Keratinocyte (primary cell): ENCODE measurements around the gene KHDC4. TPM values are rescaled to one million over a fixed set of nuclear protein-coding genes. Genes with fewer than 3 reads are reported as not detected.

Experiments used
- DNase-seq: peaks from one replicate; pipeline ENCODE4 v3.0.0-alpha.2; 2011; ENCODE audit warnings: low read depth, missing footprints, low spot score
- FAIRE-seq: peaks from 2 replicates; lab custom pipeline; 2011; peaks lifted over from hg19 to GRCh38; lab: Jason Lieb, UNC
- H2AFZ ChIP-seq: 2 replicates; pipeline ENCODE4 v1.6.0; 2012; ENCODE audit warnings: low read length, control low read depth, inconsistent platforms; ENCODE audit not compliant: control insufficient read depth
- H3K27ac ChIP-seq: 2 replicates; pipeline ENCODE4 v1.5.1; 2011; ENCODE audit warnings: low read length; ENCODE audit not compliant: control insufficient read depth, insufficient read depth
- H3K27me3 ChIP-seq: 3 replicates; pipeline ENCODE4 v1.6.0; 2011; ENCODE audit warnings: low read length; ENCODE audit not compliant: control insufficient read depth, insufficient read depth; ENCODE audit errors: extremely low read depth
- H3K36me3 ChIP-seq, 2 experiments: 2 replicates in 1 of 2; 3 replicates in 1 of 2; pipeline ENCODE4 v1.5.1; 2011; ENCODE audit warnings: low read length in 2 of 2, mild to moderate bottlenecking in 1 of 2; ENCODE audit not compliant: control insufficient read depth in 2 of 2, insufficient read depth in 2 of 2; ENCODE audit errors: extremely low read depth in 1 of 2
- H3K4me1 ChIP-seq: 3 replicates; pipeline ENCODE4 v1.5.1; 2011; ENCODE audit warnings: low read length; ENCODE audit not compliant: control insufficient read depth, insufficient read depth; ENCODE audit errors: extremely low read depth
- H3K4me2 ChIP-seq: 3 replicates; pipeline ENCODE4 v1.6.0; 2011; ENCODE audit warnings: low read depth, low read length; ENCODE audit not compliant: control insufficient read depth, insufficient read depth; ENCODE audit errors: extremely low read depth
- H3K4me3 ChIP-seq, 3 experiments: fragments of 200-600 bp in 1 of 3; sonication (generic) in 1 of 3; 2 replicates in 2 of 3; 3 replicates in 1 of 3; pipeline ENCODE4 v1.5.1; 2011 to 2016; ENCODE audit warnings: low read length in 3 of 3, mild to moderate bottlenecking in 3 of 3, control low read depth in 2 of 3, inconsistent platforms in 1 of 3, low read depth in 1 of 3, mixed read lengths in 1 of 3, mixed run types in 1 of 3, moderate library complexity in 1 of 3; ENCODE audit not compliant: control insufficient read depth in 2 of 3, insufficient read depth in 2 of 3; ENCODE audit errors: extremely low read depth in 1 of 3
- H3K79me2 ChIP-seq: 2 replicates; pipeline ENCODE4 v1.6.0; 2012; ENCODE audit warnings: low read length; ENCODE audit not compliant: control insufficient read depth, insufficient read depth
- H3K9ac ChIP-seq: 3 replicates; pipeline ENCODE4 v1.6.0; 2011; ENCODE audit warnings: low read length; ENCODE audit not compliant: control insufficient read depth, insufficient read depth; ENCODE audit errors: extremely low read depth
- H3K9me1 ChIP-seq: 3 replicates; pipeline ENCODE4 v1.6.0; 2011; ENCODE audit warnings: low read length; ENCODE audit not compliant: control insufficient read depth, insufficient read depth; ENCODE audit errors: extremely low read depth
- H3K9me3 ChIP-seq: 2 replicates; pipeline ENCODE4 v1.5.1; 2012; ENCODE audit warnings: low read depth, low read length; ENCODE audit not compliant: control insufficient read depth
- H4K20me1 ChIP-seq: 3 replicates; pipeline ENCODE4 v1.6.0; 2011; ENCODE audit warnings: low read length; ENCODE audit not compliant: control insufficient read depth, insufficient read depth; ENCODE audit errors: extremely low read depth
- EZH2 ChIP-seq: IDR thresholded peaks from one replicate; pipeline ENCODE4 v1.6.1; 2012; ENCODE audit warnings: inconsistent platforms, mild to moderate bottlenecking, low read length, moderate library complexity
- dilution Hi-C: fragments of 300-500 bp; cut with MboI; formaldehyde crosslinking; loops from one replicate; pipeline ENCODE4 v1.7.0; 2020; ENCODE audit warnings: low sequenced_read_pairs; ENCODE audit not compliant: extremely low pct_ligation_motif_present
- polyA plus RNA-seq, 5 experiments: library from polyadenylated mRNA; depleted of rRNA in 3 of 5; stranded (reverse) in 3 of 5; stranded (forward) in 1 of 5; unstranded in 1 of 5; fragments of >200 nt; gene quantifications; 1 replicate in 1 of 5; 2 replicates in 3 of 5; 3 replicates in 1 of 5; pipeline versions ENCODE4 v1.2.1 to v1.2.3, GENCODE V29; 2011 to 2012; ENCODE audit warnings: missing spikeins in 2 of 5, low read depth in 1 of 5, low replicate concordance in 1 of 5
- TF ChIP-seq, protein P1 (sequence below), 3 experiments: IDR thresholded peaks in 1 of 3; conservative IDR thresholded peaks in 1 of 3; optimal IDR thresholded peaks in 1 of 3; 2 replicates in 2 of 3; 3 replicates in 1 of 3; pipeline versions ENCODE3 to v1.5.1; 2011; ENCODE audit warnings: low read length in 3 of 3, mild to moderate bottlenecking in 3 of 3, moderate library complexity in 2 of 3, control low read depth in 1 of 3, inconsistent platforms in 1 of 3; ENCODE audit not compliant: insufficient read depth in 2 of 3; ENCODE audit errors: extremely low read depth in 1 of 3

KHDC4 gene
- polyA plus RNA-seq, 1 donor (not counting 4 experiments of a cell fraction or from before 2014, with no cell fraction given), result 51.3 TPM

- Histone ChIP-seq H3K9me3 (no peaks in the 10 kb centered on the region), H4K20me1 (no peaks in the 10 kb centered on the region), H3K4me3 (no peak overlapping the region), H3K9me1 (no peaks in the 10 kb centered on the region), H3K36me3 (no peaks in the 10 kb centered on the region), H3K27me3 (peaks cover 6% of the 10 kb centered on the region), H3K4me1 (no peaks in the 10 kb centered on the region), H3K4me2 (no peak overlapping the region), H3K27ac (no peak overlapping the region), H3K79me2 (no peaks in the 10 kb centered on the region), H2AFZ (no peak overlapping the region), H3K9ac (no peak overlapping the region)
- dilution Hi-C loops, result no loop called here
- TF ChIP-seq EZH2, result no peak
- TF ChIP-seq, protein P1, sequence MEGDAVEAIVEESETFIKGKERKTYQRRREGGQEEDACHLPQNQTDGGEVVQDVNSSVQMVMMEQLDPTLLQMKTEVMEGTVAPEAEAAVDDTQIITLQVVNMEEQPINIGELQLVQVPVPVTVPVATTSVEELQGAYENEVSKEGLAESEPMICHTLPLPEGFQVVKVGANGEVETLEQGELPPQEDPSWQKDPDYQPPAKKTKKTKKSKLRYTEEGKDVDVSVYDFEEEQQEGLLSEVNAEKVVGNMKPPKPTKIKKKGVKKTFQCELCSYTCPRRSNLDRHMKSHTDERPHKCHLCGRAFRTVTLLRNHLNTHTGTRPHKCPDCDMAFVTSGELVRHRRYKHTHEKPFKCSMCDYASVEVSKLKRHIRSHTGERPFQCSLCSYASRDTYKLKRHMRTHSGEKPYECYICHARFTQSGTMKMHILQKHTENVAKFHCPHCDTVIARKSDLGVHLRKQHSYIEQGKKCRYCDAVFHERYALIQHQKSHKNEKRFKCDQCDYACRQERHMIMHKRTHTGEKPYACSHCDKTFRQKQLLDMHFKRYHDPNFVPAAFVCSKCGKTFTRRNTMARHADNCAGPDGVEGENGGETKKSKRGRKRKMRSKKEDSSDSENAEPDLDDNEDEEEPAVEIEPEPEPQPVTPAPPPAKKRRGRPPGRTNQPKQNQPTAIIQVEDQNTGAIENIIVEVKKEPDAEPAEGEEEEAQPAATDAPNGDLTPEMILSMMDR (optimal IDR thresholded peaks at IDR 0.05 in 1 of 3, IDR thresholded peaks at IDR 0.05 in 1 of 3, conservative IDR thresholded peaks at IDR 0.05 in 1 of 3; ENCODE audit: extremely low read depth in 1 of 3, insufficient read depth in 2 of 3, low read length in 3 of 3), result no peak
- DNase-seq, result no peak
- FAIRE-seq, result no peak
Observed at GRCh38 chr1:155880251-155880650, 54.0 kb downstream of the KHDC4 start.

GRCh38 chr1:155877945-155878344, 56.3 kb downstream of the KHDC4 start:
- Histone ChIP-seq H3K4me1 (no peaks in the 10 kb centered on the region), H3K27ac (no peak overlapping the region), H2AFZ (no peak overlapping the region), H3K4me2 (no peak overlapping the region), H3K9me3 (no peaks in the 10 kb centered on the region), H3K9me1 (no peaks in the 10 kb centered on the region), H4K20me1 (no peaks in the 10 kb centered on the region), H3K36me3 (no peaks in the 10 kb centered on the region), H3K4me3 (no peak overlapping the region), H3K27me3 (peaks cover 3% of the 10 kb centered on the region), H3K79me2 (no peaks in the 10 kb centered on the region), H3K9ac (no peak overlapping the region)
- FAIRE-seq (no peak), DNase-seq (no peak)
- dilution Hi-C loops, result no loop called here
- TF ChIP-seq, protein P1 (optimal IDR thresholded peaks at IDR 0.05 in 1 of 3, IDR thresholded peaks at IDR 0.05 in 1 of 3, conservative IDR thresholded peaks at IDR 0.05 in 1 of 3; ENCODE audit: extremely low read depth in 1 of 3, insufficient read depth in 2 of 3, low read length in 3 of 3), result no peak
- TF ChIP-seq EZH2, result no peak
